ENCODE results near the gene TPGS2.

DNA sequence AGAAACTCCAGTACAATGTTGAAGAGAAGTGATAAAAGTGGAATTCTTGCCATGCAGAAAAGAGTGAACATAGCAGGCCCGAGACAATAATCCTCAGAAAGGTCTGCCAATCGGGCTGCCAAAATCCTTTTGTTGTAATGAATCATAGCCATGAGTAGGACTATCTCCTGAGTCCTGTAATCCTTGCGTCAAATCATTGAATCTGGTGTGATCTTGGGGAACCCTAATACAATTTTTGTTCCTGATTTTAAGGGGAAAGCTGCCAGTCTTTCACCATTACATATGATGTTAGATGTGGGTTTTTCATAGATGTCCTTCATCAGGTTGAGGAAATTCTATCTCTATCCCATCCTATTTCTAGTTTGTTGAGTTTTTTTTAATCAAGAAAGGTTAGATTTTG, 2.2 kb downstream of the TPGS2 start:
- TF ChIP-seq POLR2A (IDR thresholded peaks at IDR 0.05): no peak
- TF ChIP-seq, protein P1, sequence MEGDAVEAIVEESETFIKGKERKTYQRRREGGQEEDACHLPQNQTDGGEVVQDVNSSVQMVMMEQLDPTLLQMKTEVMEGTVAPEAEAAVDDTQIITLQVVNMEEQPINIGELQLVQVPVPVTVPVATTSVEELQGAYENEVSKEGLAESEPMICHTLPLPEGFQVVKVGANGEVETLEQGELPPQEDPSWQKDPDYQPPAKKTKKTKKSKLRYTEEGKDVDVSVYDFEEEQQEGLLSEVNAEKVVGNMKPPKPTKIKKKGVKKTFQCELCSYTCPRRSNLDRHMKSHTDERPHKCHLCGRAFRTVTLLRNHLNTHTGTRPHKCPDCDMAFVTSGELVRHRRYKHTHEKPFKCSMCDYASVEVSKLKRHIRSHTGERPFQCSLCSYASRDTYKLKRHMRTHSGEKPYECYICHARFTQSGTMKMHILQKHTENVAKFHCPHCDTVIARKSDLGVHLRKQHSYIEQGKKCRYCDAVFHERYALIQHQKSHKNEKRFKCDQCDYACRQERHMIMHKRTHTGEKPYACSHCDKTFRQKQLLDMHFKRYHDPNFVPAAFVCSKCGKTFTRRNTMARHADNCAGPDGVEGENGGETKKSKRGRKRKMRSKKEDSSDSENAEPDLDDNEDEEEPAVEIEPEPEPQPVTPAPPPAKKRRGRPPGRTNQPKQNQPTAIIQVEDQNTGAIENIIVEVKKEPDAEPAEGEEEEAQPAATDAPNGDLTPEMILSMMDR (IDR thresholded peaks at IDR 0.05): no peak
- no peak for TF ChIP-seq POLR2AphosphoS5 (IDR thresholded peaks at IDR 0.05)

Measured in suprapubic skin (tissue), 4 donors.